Endothelial cell of umbilical vein (primary cell): Measurements from ENCODE around the gene XPO6.

Experiments used
- EZH2 ChIP-seq: IDR thresholded peaks from 2 replicates; pipeline ENCODE4 v1.6.1; 2012; ENCODE audit warnings: borderline replicate concordance, low read depth, mild to moderate bottlenecking, moderate library complexity, low read length, inconsistent platforms; ENCODE audit not compliant: severe bottlenecking
- GATA2 ChIP-seq: IDR thresholded peaks from 2 replicates; pipeline ENCODE4 v1.7.0; 2011; ENCODE audit warnings: low read depth, mild to moderate bottlenecking, moderate library complexity, mixed read lengths, low read length; ENCODE audit not compliant: insufficient read length, insufficient read depth
- JUN ChIP-seq: IDR thresholded peaks from 2 replicates; pipeline ENCODE4 v1.6.1; 2011; ENCODE audit warnings: borderline replicate concordance, low read depth; ENCODE audit not compliant: insufficient read length, insufficient read depth
- POLR2A ChIP-seq: IDR thresholded peaks from 2 replicates; pipeline ENCODE4 v1.6.1; 2012; ENCODE audit warnings: low read depth, mild to moderate bottlenecking, control low read depth, low read length
- POLR2AphosphoS5 ChIP-seq: IDR thresholded peaks from 2 replicates; pipeline ENCODE4 v1.6.1; 2012; ENCODE audit warnings: low read depth, mild to moderate bottlenecking, control low read depth, low read length, moderate library complexity; ENCODE audit not compliant: insufficient read depth
- TF ChIP-seq, protein P1 (sequence below), 2 donors: IDR thresholded peaks; 1 replicate in 1 of 2; 2 replicates in 1 of 2; pipeline ENCODE4 v1.5.1; 2011; ENCODE audit warnings: low read length in 2 of 2, mild to moderate bottlenecking in 2 of 2, moderate library complexity in 2 of 2, control low read depth in 1 of 2, inconsistent platforms in 1 of 2, low read depth in 1 of 2; ENCODE audit not compliant: insufficient read depth in 1 of 2; ENCODE audit errors: extremely low read depth in 1 of 2
- TF ChIP-seq, protein P2 (sequence below): IDR thresholded peaks from 2 replicates; pipeline ENCODE4 v1.6.1; 2011; ENCODE audit not compliant: insufficient read depth, insufficient read length

DNA sequence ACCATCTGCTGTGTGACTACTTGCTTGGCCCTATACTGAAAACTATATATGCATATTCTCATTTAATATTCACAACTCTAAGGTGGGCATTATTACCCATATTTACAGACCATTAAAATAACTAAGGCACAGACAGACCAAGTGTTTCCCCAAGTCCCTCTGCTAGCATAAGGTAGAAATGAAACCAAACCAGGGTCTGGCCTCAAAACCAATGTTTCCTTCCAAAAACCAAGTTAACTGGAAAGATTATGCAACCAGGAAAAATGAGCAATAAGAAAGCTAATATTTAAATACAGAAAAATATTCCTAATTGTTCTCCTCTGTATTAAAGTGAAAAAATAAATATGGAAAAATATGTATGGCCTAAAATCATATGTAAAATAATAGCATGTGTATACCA lies 50.1 kb downstream of the XPO6 start:
- no peak for TF ChIP-seq EZH2
- TF ChIP-seq, protein P1, sequence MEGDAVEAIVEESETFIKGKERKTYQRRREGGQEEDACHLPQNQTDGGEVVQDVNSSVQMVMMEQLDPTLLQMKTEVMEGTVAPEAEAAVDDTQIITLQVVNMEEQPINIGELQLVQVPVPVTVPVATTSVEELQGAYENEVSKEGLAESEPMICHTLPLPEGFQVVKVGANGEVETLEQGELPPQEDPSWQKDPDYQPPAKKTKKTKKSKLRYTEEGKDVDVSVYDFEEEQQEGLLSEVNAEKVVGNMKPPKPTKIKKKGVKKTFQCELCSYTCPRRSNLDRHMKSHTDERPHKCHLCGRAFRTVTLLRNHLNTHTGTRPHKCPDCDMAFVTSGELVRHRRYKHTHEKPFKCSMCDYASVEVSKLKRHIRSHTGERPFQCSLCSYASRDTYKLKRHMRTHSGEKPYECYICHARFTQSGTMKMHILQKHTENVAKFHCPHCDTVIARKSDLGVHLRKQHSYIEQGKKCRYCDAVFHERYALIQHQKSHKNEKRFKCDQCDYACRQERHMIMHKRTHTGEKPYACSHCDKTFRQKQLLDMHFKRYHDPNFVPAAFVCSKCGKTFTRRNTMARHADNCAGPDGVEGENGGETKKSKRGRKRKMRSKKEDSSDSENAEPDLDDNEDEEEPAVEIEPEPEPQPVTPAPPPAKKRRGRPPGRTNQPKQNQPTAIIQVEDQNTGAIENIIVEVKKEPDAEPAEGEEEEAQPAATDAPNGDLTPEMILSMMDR (IDR thresholded peaks at IDR 0.05; ENCODE audit: extremely low read depth in 1 of 2, insufficient read depth in 1 of 2, low read depth in 1 of 2, low read length in 2 of 2) = no peak
- TF ChIP-seq POLR2AphosphoS5 = no peak
- no peak for TF ChIP-seq POLR2A
- no peak for TF ChIP-seq JUN
- TF ChIP-seq GATA2 = no peak
- TF ChIP-seq, protein P2, sequence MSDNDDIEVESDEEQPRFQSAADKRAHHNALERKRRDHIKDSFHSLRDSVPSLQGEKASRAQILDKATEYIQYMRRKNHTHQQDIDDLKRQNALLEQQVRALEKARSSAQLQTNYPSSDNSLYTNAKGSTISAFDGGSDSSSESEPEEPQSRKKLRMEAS = no peak
